LNCAP (cell line): Measurements from ENCODE around the gene ZNF444.

ENCODE experiments used
- TF ChIP-seq, protein P1 (sequence below): fragments of 450-650 bp; IDR thresholded peaks from 2 replicates; pipeline ENCODE4 v1.5.1; 2017; ENCODE audit warnings: mild to moderate bottlenecking

ZNF444 gene

DNA sequence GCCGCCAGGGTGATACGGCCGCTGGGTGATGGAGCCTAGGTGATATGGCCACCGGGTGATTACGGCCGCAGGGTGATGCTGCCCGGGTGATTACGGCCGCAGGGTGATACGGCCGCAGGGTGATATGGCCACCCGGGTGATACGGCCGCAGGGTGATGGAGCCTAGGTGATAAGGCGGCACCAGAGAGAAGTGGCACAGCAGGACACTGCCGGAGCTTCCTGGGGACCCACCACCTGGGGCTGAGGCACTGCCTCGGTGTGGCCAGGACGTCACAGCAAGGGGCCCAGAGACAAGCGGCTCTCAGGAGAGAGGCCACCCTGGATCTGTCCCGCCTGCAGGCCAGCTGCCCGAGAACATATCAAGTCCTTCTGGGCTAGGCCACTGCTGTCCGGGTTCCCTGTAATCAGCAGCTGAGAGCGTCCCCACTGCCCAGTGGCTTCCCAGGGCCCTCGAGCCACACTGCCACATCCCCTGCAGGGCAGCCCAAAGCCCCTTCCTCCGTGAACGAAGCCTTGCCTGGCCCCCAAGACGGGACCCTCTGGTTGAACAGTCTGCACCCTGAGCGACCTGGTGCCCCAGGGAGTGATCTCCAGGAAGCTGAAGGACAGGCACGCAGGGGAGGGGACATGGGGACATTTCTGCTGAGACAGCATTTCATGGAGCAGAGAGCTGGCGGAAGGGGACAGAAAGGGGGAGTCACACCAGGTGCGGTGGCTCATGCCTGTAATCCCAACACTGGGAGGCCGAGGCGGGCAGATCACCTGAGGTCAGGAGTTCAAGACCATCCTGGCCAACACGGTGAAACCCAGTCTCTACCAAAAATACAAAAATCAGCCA, 42.1 kb upstream of the ZNF444 start:
- TF ChIP-seq, protein P1, sequence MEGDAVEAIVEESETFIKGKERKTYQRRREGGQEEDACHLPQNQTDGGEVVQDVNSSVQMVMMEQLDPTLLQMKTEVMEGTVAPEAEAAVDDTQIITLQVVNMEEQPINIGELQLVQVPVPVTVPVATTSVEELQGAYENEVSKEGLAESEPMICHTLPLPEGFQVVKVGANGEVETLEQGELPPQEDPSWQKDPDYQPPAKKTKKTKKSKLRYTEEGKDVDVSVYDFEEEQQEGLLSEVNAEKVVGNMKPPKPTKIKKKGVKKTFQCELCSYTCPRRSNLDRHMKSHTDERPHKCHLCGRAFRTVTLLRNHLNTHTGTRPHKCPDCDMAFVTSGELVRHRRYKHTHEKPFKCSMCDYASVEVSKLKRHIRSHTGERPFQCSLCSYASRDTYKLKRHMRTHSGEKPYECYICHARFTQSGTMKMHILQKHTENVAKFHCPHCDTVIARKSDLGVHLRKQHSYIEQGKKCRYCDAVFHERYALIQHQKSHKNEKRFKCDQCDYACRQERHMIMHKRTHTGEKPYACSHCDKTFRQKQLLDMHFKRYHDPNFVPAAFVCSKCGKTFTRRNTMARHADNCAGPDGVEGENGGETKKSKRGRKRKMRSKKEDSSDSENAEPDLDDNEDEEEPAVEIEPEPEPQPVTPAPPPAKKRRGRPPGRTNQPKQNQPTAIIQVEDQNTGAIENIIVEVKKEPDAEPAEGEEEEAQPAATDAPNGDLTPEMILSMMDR: no peak

DNA sequence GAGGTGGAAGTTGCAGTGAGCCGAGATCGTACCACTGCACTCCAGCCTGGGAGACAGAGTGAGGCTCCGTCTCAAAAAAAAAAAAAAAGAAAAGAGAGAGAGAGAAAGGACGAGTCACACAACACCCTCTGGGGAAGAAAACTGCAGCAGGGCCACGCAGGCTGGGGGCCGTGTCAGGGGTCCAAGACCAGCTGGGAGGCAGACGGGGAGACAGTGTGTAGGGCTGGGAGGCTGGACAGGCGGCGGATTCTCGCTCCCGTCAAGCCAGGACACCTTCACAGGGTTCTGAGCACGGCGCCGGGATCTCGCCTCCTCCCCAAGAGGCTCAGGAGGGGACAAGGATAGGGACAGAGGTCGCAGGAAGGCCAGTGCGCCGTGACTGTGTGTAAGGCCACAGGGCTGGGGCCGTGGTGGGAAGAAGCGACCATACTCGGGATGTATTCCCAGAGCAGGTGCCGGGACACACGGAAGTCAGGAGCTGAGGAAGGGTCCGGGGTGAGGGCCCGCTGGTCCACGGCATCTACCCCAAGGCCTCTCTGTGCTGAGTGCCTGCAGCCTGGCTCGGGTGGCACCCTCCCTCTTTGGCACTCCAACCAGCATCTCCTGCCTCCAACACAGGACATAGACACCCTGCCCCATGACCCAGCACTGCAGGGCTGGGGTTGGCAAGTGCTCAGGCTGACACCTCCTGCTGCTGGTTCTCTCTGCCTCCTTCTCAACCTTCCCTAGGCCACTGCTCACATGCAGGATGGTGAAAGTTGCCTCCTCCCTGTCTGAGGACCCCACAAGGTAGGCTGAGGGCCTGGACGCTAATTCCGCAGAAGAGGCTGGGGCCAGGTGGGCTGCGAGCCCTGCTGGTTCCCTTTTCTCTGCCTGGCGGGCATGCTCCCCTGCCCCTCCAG, 41.2 kb upstream of the ZNF444 start:
- TF ChIP-seq, protein P1: no peak

DNA sequence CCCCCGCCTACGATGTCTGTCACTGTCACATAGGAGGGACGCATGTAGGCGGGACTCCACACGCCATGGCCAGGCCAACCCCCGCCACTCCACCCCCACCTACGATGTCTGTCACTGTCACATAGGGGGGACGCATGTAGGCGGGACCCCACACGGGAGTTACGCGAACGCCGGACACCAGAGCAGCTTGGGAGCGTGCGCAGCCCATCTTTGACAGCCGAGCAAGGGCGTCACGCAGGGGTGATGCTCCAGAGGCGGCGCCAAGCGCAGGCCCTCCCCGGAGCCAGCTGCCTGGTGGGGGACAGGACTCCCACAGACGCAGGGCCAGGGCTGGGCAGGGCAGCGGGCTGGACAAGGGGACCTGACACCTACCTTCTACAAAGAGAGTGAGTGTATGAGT, 40.0 kb upstream of the ZNF444 start:
- TF ChIP-seq, protein P1: no peak

DNA sequence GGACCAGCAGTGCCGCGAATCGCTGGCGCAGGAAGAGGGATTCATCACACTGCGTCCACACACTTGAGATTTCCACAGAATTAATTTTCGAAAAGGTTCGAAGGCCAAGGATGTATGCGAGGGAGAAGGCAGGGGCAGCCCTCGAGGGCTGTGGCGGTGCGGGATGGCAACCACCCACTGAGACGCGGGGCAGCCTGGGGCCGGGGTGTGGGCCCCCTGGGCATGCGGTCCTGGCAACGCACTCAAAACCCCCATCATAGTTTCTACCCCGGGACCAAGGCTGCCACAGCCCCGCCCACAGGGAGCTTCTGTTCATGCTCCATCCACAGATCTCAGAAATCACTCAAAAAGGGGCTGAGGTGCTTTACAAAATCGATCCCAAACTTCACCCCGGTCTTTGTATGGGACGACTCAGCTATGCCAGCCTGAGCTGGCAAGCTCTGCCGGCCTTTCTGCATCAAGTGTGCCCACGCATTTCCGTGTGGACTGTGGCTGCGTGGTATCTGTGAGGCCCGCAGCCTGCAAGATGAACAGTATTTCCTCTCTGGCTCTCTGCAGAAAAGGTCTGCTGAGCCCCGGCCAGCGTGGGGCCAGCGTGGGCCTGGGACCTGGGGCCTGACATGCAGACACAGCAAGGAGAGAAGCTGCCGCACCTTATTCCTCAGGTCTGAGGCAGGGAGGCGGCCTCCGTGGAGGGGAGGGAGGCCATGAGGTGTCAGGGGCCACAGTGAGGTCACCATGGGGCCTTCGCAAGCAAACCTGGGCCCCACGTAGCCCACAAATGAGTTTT, 39.1 kb upstream of the ZNF444 start:
- TF ChIP-seq, protein P1: no peak

DNA sequence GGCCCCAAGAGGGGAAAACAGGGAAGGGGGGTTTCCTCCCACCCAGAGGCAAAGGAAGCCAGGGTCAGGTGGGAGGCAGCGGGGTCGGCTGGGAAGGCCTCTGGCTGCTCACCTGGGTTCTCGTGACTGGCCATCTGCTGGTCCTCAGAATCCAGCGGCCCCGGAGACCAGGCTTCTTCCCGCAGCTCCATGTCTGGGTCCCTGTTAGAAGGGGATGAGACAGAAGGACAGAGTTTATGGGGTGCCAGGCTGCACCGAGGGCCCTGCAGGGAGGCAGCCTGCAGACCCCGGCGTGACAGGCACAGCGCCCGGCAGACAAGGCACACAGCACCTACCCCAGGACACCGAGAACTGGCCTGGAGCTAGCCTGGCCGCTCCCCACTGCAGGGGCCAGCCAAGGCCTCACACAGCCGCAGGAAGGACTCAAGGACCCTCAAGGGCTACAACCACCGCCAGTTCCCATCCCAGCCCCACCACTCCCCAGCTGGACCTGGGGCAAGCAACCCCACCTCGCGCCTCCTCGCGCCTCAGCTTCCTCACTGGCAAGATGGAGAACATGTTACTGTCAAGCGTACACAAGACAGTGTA, 38.0 kb upstream of the ZNF444 start:
- TF ChIP-seq, protein P1: no peak

DNA sequence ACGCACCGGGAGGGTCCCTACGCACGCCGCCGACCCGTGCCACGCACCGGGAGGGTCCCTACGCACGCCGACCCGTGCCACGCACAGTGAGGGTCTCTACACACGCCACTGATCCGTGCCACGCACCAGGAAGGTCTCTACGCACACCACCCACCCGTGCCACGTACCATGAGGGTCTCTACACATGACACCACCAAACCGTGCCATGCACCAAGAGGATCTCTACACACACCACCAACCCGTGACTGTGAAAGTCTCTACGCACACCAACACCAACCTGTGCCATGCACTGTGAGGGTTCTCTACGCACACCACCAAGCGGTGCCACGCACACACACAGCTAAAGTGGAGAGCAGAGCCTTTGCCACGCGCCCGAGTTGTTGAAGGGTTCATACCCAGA, 36.7 kb upstream of the ZNF444 start:
- TF ChIP-seq, protein P1: no peak
